HG03095 (cell line): ENCODE results near the gene PDE4D.

Experiments
- ATAC-seq: cut with Tn5 transposase; IDR thresholded peaks from one replicate; pipeline ENCODE4 v1.9.1; 2021; ENCODE audit warnings: moderate library complexity; ENCODE audit not compliant: unreplicated experiment

The PDE4D gene

GRCh38 chr5:59661954-59662615 is 231.4 kb downstream of the PDE4D start:
- no peak for ATAC-seq

- ATAC-seq: no peak
Measured at GRCh38 chr5:59661311-59661710, 232.2 kb downstream of the PDE4D start.

GRCh38 chr5:59660737-59661136 is 232.8 kb downstream of the PDE4D start:
- ATAC-seq: no peak

- ATAC-seq: no peak
Measured at GRCh38 chr5:59656351-59657254, 236.9 kb downstream of the PDE4D start.

DNA sequence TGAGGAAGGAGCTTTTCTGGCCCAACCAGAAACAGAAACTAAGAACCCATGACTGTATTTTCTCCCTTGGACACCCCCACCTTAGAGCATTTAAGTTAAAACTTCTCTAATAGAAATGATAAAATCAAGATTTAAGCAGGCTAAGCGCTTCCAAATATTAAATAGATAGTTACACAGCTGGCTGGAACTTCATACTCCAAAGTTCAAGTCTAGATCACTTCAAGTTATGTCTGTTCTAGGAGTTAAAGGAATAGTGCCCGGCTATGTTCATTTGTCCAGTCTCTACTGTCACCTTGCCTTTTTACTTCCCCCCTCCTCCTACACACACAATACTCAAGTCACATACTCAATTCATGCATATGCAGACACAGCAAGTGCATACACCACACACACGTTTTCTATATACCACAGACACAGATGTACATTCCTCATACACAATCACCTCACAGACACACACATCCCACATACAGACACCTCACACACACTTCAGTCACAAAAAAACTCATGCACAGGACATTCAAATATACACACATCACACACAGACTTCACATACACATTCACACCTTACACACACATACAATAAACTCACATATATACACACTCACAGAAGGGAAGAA is 237.7 kb downstream of the PDE4D start:
- no peak for ATAC-seq

DNA sequence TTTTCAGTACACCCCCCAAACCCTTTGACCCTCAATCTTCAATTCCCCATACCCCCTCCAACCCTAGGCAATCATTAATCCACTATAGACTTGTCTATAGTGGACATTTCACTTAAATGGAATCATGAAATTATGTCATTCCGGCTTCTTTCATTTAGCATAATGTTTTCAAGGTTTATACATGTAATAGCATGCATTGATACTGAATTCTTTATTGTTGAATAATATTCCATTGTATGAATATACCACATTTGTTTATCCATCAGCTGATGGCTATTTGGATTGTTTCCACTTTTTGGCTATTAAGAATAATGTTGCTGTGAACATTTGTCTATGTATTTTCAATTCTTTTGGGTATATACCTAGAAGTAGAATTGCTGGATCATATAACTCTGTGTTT is 238.8 kb downstream of the PDE4D start:
- ATAC-seq: no peak

GRCh38 chr5:59652449-59652848 is 241.1 kb downstream of the PDE4D start:
- ATAC-seq: no peak

GRCh38 chr5:59648949-59649921 is 244.3 kb downstream of the PDE4D start:
- ATAC-seq: no peak

DNA sequence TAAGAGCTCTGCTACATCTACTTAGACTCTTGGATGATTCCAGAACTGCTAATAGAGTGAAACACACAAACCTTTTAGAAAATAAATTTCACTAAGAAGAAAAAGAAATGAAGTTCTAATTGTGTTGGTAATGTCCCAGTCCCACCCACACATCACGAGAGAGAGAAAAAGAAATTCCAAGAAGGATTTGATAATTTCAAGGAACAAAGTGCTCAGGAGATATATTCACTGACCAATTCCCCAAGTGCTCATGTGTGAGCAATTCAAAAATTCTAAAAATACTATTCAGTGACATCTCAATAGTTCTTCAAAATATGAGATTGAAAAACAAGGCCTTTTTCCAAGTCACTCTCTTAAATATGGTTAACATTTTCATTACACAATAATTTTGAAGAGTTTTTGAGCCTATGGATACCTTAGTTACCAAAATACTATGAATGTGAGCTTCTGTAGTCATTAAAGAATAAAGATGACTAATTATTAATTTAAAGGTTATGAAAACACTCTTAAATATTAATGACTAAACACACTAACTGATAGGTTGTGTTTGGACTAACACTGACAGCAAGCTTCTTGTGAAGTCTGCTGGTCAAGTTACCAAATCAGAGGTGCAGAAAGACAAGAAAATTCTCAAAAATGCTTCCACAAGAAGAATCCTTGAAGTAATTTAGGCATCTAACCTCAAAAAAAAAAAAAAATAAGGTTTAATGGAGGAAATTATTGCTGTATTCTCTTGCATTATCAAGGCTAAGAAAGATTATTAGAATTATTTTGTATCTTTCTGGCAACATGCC is 245.3 kb downstream of the PDE4D start:
- no peak for ATAC-seq

DNA sequence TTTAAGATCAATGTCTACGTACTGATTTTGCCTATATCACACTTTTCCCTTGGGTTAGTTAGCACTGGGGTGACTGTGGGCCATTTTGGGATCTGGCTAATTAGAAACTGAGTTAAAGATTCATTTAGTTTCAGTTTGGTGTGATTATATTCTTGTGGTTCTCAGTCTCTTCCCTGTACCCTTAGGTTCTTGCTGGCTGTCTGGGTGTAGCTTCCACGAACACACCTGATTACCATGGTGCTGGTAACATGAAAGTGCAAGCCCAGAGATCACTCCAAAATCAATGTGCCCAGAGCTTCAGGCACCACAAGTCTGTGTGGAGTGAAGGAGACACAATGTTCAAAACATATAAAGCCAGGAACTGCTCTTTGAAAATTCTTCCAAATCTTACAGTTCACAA is 248.1 kb downstream of the PDE4D start:
- no peak for ATAC-seq

- ATAC-seq: no peak
Measured at GRCh38 chr5:59640411-59640810, 253.1 kb downstream of the PDE4D start.

DNA sequence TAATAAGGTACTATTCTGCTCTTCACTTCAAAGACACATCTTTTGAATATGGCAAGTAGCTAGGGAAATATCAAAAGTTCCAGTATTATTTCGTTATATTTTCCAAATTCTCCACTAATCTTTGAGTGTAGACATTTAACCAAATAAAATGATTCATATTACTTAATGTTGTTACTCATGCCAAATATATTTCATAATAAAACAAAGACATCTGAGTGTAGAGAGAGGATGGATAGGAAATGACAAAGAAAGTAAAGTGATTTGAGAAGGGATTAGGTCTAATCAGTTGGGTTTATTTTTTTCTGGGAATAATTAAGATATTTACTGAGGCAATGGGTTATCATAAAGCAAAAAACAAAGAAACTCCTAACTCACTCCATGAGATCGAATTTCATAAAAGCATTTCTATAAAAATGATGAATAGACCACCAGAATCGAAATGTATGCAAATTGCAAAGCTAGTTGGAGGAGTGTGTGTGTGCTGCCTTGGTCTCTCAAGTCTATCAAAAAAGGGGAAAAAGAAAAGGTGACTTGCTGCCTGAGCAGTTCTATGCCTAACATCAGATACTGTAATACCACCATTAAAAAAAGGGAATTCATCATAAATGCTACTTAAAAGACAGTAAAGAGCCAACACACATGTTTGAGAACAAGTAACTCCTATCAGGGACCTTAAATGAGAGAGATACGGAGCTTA is 255.5 kb downstream of the PDE4D start:
- no peak for ATAC-seq

GRCh38 chr5:59629561-59629960 is 264.0 kb downstream of the PDE4D start:
- no peak for ATAC-seq

GRCh38 chr5:59628062-59628828 is 265.3 kb downstream of the PDE4D start:
- ATAC-seq: no peak

DNA sequence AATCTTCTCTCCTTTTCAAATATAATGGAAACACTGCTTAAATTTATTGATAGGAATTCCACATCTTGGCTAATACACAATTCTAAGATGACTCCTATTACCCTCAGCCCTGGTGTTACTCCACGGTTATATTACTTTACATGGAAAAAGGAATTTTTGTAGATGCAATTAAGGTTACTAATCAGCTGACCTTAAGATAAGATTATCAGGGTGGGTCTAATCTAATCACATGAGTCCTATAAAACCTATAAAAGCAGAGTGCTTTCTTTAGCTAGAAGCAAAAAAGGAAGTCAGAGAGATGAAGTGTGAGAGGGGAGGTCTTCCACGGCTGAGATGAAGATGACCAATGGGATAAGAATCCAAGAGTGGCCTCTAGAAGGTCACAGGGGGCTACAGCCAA is 268.6 kb downstream of the PDE4D start:
- no peak for ATAC-seq

- no peak for ATAC-seq
Measured at GRCh38 chr5:59622848-59623247, 270.7 kb downstream of the PDE4D start.

DNA sequence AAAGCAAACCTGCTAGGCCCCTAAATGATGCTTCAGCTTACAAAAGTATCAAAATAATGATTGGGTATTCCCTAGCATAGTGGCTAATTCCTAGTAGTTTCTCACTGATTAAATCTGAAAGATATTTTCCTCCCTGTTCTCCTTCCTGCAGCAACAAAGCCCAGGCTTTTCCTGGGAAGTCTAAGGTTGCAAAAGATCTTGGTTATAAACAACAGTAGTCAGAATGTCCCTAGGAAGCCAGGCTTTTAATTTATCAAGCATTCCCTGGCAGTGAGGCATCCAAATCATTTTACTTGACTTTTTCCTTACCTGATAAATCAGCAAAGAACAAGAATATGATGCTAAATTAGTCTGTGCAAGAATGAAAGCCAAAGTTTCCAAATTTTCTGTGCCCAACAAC is 272.0 kb downstream of the PDE4D start:
- no peak for ATAC-seq

DNA sequence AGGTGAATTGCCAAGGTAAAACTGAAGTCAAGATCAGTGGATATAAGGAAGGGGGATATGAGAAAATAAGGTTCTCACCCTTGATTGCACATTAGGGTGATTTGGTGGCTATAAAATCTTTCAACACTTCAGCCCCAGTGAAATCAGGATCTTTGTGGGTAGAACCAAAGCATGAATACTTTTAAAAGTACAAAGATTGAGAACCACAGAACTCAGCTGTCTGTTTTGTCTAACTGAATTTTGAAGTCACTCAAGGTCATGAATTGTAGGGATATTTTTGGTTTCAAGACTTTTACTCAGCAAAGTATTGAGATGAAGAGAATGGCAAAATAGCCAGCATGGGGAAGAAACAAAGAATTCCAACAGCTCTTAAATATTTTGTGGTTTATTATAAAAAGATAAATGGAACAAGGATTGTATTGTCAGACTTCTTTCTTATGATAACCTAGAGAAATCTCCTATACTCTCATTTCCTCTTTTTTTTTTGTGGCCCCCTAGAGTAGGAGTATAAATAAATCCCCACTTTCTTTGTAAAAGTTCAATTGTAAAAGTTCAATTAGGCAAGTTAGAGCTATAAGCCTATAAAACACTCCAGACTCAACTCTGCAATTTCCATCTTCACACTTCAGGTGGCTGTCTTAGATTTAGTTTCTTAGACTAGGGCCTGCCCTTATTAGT is 272.9 kb downstream of the PDE4D start:
- no peak for ATAC-seq
